SH-SY5Y (cell line): ENCODE results near the gene PALB2.

Experiments
- GATA2 ChIP-seq: IDR thresholded peaks from 2 replicates; pipeline ENCODE4 v1.6.1; 2011; ENCODE audit warnings: mild to moderate bottlenecking, low read depth, low read length
- GATA3 ChIP-seq: IDR thresholded peaks from 2 replicates; pipeline ENCODE4 v1.6.1; 2011; ENCODE audit warnings: low read depth, mild to moderate bottlenecking, low read length, moderate library complexity

DNA sequence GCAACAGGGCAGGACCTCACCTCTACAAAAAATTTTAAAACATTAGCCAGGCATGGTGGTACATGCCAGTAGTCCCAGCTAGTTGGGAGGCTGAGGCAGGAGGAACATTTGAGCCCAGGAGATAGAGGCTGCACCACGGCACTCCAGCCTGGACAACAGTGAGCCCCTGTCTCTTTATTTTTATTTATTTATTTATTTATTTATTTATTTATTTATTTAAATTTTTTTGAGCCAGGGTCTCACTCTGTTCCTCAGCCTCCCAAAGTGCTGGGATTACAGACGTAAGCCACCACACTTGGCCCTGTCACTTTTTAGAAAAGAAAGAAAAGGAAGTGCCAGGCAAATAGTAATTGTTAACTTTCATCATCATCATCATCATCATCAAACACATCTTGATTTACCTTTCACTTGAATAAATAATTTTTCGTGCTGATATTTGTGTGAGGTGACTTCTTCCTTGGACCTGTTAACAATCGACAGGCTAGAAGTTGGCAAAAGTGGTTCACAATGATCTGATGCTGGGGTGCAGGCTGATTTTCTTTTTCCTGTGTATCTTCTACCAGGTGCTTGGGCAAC lies 6.6 kb downstream of the PALB2 start:
- no peak for TF ChIP-seq GATA2
- TF ChIP-seq GATA3, result no peak
